HEK293 (cell line): ENCODE data around the gene RSPO1.

Source experiments
- CTCF ChIA-PET: fragments of 350-600 bp; formaldehyde crosslinking; extraction: SDS; loops from one replicate; lab custom pipeline; 2021; ENCODE audit warnings: antibody characterized with exemption; lab: Yijun Ruan, JAX
- POLR2A ChIA-PET: fragments of 300-600 bp; formaldehyde crosslinking; extraction: SDS; loops from one replicate; lab custom pipeline; 2020; ENCODE audit warnings: antibody characterized with exemption, inconsistent platforms; lab: Yijun Ruan, JAX
- H3K27ac ChIP-seq: fragments of 200-500 bp; sonication (Bioruptor generic); 2 replicates; pipeline ENCODE4 v1.5.1; 2014; ENCODE audit warnings: low read depth, low read length, control low read depth, inconsistent platforms; ENCODE audit errors: extremely low read depth
- H3K36me3 ChIP-seq, 2 experiments: fragments of 200-500 bp in 1 of 2; sonication (Bioruptor generic) in 1 of 2; 1 replicate in 1 of 2; 2 replicates in 1 of 2; pipeline ENCODE4 v1.5.1; 2014 to 2017; ENCODE audit warnings: inconsistent platforms in 2 of 2, low read length in 2 of 2; ENCODE audit not compliant: control insufficient read depth in 2 of 2, insufficient read depth in 1 of 2
- H3K4me1 ChIP-seq: fragments of 200-500 bp; sonication (Bioruptor generic); 2 replicates; pipeline ENCODE4 v1.5.1; 2014; ENCODE audit warnings: mild to moderate bottlenecking, low read length, inconsistent platforms; ENCODE audit not compliant: control insufficient read depth, insufficient read depth
- H3K4me3 ChIP-seq: 2 replicates; pipeline ENCODE4 v1.5.1; 2011; ENCODE audit warnings: low read depth, mild to moderate bottlenecking, control low read depth, low read length, moderate library complexity
- H3K9me3 ChIP-seq: fragments of 200-500 bp; sonication (Bioruptor generic); 2 replicates; pipeline ENCODE4 v1.5.1; 2014; ENCODE audit warnings: low read depth, low read length, inconsistent platforms; ENCODE audit not compliant: control insufficient read depth, insufficient read depth
- ATF2 ChIP-seq: fragments of 450-650 bp; formaldehyde crosslinking; IDR thresholded peaks from 2 replicates; pipeline ENCODE4 v1.5.1; 2016; ENCODE audit warnings: missing biosample characterization, missing genetic modification characterization, low read depth
- BCL11A ChIP-seq: fragments of 450-650 bp; formaldehyde crosslinking; IDR thresholded peaks from 2 replicates; pipeline ENCODE4 v1.5.1; 2016; ENCODE audit warnings: low read depth, missing biosample characterization, missing genetic modification characterization
- HOXA7 ChIP-seq: sonication (generic); formaldehyde crosslinking; IDR thresholded peaks from 2 replicates; pipeline ENCODE4 v1.8.1; 2022; ENCODE audit warnings: missing genetic modification reagents, borderline replicate concordance
- KLF1 ChIP-seq: fragments of 450-650 bp; formaldehyde crosslinking; IDR thresholded peaks from 2 replicates; pipeline ENCODE4 v1.5.1; 2016; ENCODE audit warnings: missing biosample characterization, missing genetic modification characterization
- SCRT2 ChIP-seq: fragments of 450-650 bp; formaldehyde crosslinking; IDR thresholded peaks from 2 replicates; pipeline ENCODE4 v1.5.1; 2016; ENCODE audit warnings: missing biosample characterization, missing genetic modification characterization
- ZBTB21 ChIP-seq: fragments of 450-650 bp; formaldehyde crosslinking; IDR thresholded peaks from 2 replicates; pipeline ENCODE4 v1.5.1; 2017; ENCODE audit warnings: missing biosample characterization, missing genetic modification characterization
- ZBTB8A ChIP-seq: fragments of 450-650 bp; formaldehyde crosslinking; IDR thresholded peaks from 2 replicates; pipeline ENCODE4 v1.5.1; 2016; ENCODE audit warnings: missing biosample characterization, missing genetic modification characterization
- ZFP3 ChIP-seq: fragments of 450-650 bp; formaldehyde crosslinking; IDR thresholded peaks from 2 replicates; pipeline ENCODE4 v1.5.1; 2016; ENCODE audit warnings: low read depth, missing biosample characterization, missing genetic modification characterization
- ZNF140 ChIP-seq: fragments of 450-650 bp; formaldehyde crosslinking; IDR thresholded peaks from 2 replicates; pipeline ENCODE4 v1.5.1; 2016; ENCODE audit warnings: missing biosample characterization, missing genetic modification characterization
- ZNF211 ChIP-seq: fragments of 450-650 bp; formaldehyde crosslinking; IDR thresholded peaks from 2 replicates; pipeline ENCODE4 v1.5.1; 2016; ENCODE audit warnings: low read depth, missing biosample characterization, missing genetic modification characterization
- ZNF521 ChIP-seq: fragments of 450-650 bp; formaldehyde crosslinking; IDR thresholded peaks from 2 replicates; pipeline ENCODE4 v1.5.1; 2017; ENCODE audit warnings: missing biosample characterization, mild to moderate bottlenecking, missing genetic modification characterization
- ZNF549 ChIP-seq: fragments of 450-650 bp; IDR thresholded peaks from 2 replicates; pipeline ENCODE4 v1.5.1; 2018; ENCODE audit warnings: missing biosample characterization, missing genetic modification characterization, mild to moderate bottlenecking, inconsistent platforms, moderate library complexity
- ZNF561 ChIP-seq: fragments of 450-650 bp; IDR thresholded peaks from 2 replicates; pipeline ENCODE4 v1.5.1; 2018; ENCODE audit warnings: missing biosample characterization, missing genetic modification characterization, borderline replicate concordance
- ZNF624 ChIP-seq: fragments of 450-650 bp; formaldehyde crosslinking; IDR thresholded peaks from 2 replicates; pipeline ENCODE4 v1.5.1; 2017; ENCODE audit warnings: missing biosample characterization, missing genetic modification characterization
- ZNF629 ChIP-seq: fragments of 450-650 bp; formaldehyde crosslinking; IDR thresholded peaks from 2 replicates; pipeline ENCODE4 v1.5.1; 2017; ENCODE audit warnings: missing biosample characterization, missing genetic modification characterization
- ZNF664 ChIP-seq: fragments of 450-650 bp; formaldehyde crosslinking; IDR thresholded peaks from 2 replicates; pipeline ENCODE4 v1.5.1; 2016; ENCODE audit warnings: missing biosample characterization, missing genetic modification characterization
- ZNF792 ChIP-seq: fragments of 450-650 bp; formaldehyde crosslinking; IDR thresholded peaks from 2 replicates; pipeline ENCODE4 v1.5.1; 2016; ENCODE audit warnings: missing biosample characterization, missing genetic modification characterization
- TF ChIP-seq, protein P1 (sequence below): fragments of 450-650 bp; formaldehyde crosslinking; IDR thresholded peaks from 2 replicates; pipeline ENCODE4 v1.5.1; 2017; ENCODE audit warnings: missing biosample characterization, missing genetic modification characterization
- TF ChIP-seq, protein P2 (sequence below): fragments of 450-650 bp; formaldehyde crosslinking; IDR thresholded peaks from 2 replicates; pipeline ENCODE4 v1.5.1; 2017; ENCODE audit warnings: missing biosample characterization, missing genetic modification characterization

RSPO1 gene

DNA sequence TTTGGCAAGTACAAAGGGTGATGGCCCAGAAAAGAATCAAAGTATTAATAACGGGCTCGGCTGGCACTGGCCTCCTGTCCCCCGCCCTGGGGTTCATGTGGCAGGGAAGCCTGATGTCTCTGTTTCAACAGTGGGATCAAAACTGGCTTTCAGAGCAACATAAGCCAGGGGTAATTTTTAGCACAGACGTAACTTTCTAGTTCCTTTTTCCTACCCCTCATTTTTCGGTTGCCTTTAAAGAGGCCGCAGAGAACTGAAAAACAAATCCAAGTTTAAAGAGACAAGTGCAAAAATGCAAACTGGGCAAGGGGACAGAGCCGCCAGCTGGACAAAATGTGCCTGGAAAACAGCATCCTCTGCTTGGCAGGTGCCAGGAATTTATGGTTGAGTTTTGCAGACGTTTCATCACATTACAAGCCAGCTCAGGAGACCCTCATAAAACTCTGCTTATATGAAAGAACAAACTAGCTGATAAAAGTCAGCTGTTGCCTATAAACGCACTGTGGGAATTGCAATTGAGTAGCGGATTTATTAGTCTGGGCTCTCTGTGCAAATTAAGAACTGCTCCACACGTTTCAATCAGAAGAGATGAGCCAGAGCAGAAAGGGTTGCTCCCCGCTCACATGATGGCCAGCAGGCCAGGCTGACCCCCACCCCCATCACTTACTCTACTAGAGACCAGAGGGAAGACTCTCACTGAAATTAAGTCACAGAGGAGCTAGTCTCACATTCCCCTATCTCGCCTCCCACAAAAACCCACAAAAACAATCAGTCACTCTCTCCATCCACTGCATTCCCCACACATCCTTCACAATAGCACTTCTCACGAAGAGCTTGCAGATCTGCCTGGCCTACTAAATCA lies 41.8 kb upstream of the RSPO1 start (continued):
- TF ChIP-seq ZNF561 (peak; percentile 100), ZNF792 (tag by site-specific recombination) (no peak)
- TF ChIP-seq, all 188 proteins: peak for 21

DNA sequence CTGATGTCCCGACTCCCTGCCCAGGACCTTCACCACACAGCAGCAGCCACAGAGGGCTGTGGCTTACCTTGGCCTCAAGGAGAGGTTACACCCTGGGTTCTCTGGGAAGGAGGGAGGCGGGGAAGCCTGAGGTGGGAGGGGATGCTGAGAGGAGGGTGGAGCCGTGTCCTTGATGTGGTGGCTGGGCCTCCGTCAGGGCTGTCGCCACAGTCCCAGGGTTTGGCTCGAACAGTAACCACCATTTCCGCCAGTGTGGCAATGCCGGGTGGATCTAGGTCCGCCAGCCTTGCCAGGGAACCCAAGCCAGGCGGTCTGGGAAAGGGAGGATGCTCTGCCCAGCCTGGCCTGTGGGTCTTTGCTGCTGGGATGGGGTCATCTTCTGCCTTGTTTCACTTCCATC lies 39.2 kb upstream of the RSPO1 start:
- Histone ChIP-seq H3K9me3 (no peaks in the 10 kb centered on the region), H3K36me3 (no peaks in the 10 kb centered on the region), H3K4me3 (no peak overlapping the region), H3K4me1 (no peaks in the 10 kb centered on the region), H3K27ac (no peak overlapping the region)
- ChIA-PET CTCF (interaction anchor here (1.1 to 1.4 kb wide), 2 partner anchors 9 to 70 kb away, joined by 3 to 4 read pairs; no protein-coding TSS in a partner anchor), POLR2A (no interaction called here)
- no peak for TF ChIP-seq ZNF521
- TF ChIP-seq ZNF624 (tag by site-specific recombination): no peak
- TF ChIP-seq KLF1 (tag by site-specific recombination): peak; percentile 71

GRCh38 chr1:37672136-37672870 lies 37.6 kb upstream of the RSPO1 start:
- no peaks in the 10 kb centered on the region for H3K9me3 ChIP-seq
- CTCF ChIA-PET: interaction anchor here (0.6 to 2.0 kb wide), 3 partner anchors 9 to 203 kb away, joined by 3 to 10 read pairs (median 3); no protein-coding TSS in a partner anchor

DNA sequence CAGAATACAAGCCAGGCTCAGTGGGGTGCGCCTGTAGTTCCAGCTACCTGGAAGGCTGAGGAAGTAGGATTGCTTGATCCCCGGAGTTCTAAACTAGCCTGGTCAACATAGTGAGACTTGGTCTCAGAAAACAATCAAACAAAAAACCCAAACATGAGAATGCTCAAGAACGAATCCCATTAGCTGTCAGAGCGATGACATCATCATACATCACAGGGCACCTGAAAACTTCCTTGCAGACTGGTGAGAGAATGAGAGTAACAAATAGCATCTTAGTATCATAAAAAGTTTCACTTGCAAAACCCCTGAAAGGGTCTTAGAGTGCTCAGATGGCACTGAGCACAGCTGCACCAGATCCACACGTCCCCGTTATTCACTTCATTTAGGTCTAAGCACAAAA lies 36.6 kb upstream of the RSPO1 start:
- CTCF ChIA-PET: interaction anchor here (1.0 kb wide), 1 partner anchor 11 kb away, joined by 3 read pairs; no protein-coding TSS in a partner anchor
- no peaks in the 10 kb centered on the region for H3K36me3 ChIP-seq
- H3K4me3 ChIP-seq: no peak overlapping the region
- POLR2A ChIA-PET: no interaction called here
- TF ChIP-seq ATF2 (tag by site-specific recombination) (peak; percentile 93), ZNF549 (tag by site-specific recombination) (no peak), ZNF629 (tag by site-specific recombination) (peak; percentile 43; the same call in 1 of the 2 replicates), HOXA7 (no peak)
- TF ChIP-seq, protein P1, sequence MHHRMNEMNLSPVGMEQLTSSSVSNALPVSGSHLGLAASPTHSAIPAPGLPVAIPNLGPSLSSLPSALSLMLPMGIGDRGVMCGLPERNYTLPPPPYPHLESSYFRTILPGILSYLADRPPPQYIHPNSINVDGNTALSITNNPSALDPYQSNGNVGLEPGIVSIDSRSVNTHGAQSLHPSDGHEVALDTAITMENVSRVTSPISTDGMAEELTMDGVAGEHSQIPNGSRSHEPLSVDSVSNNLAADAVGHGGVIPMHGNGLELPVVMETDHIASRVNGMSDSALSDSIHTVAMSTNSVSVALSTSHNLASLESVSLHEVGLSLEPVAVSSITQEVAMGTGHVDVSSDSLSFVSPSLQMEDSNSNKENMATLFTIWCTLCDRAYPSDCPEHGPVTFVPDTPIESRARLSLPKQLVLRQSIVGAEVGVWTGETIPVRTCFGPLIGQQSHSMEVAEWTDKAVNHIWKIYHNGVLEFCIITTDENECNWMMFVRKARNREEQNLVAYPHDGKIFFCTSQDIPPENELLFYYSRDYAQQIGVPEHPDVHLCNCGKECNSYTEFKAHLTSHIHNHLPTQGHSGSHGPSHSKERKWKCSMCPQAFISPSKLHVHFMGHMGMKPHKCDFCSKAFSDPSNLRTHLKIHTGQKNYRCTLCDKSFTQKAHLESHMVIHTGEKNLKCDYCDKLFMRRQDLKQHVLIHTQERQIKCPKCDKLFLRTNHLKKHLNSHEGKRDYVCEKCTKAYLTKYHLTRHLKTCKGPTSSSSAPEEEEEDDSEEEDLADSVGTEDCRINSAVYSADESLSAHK (tag by site-specific recombination): peak; percentile 30; the same call in 1 of the 2 replicates
- TF ChIP-seq, all 188 proteins: peak for 3
- no peaks in the 10 kb centered on the region for H3K4me1 ChIP-seq
- no peaks in the 10 kb centered on the region for H3K9me3 ChIP-seq
- H3K27ac ChIP-seq: no peak overlapping the region

More at GRCh38 chr1:37672136-37672870, 37.6 kb upstream of the RSPO1 start:
- Histone ChIP-seq H3K4me1 (no peaks in the 10 kb centered on the region), H3K27ac (no peak overlapping the region), H3K4me3 (no peak overlapping the region), H3K36me3 (no peaks in the 10 kb centered on the region)
- POLR2A ChIA-PET: no interaction called here
- TF ChIP-seq ZNF664 (tag by site-specific recombination) (no peak), ZBTB8A (tag by site-specific recombination) (no peak), ZBTB21 (no peak), ZNF140 (tag by site-specific recombination) (no peak), BCL11A (tag by site-specific recombination) (no peak), SCRT2 (tag by site-specific recombination) (no peak), ZNF211 (tag by site-specific recombination) (no peak), ZFP3 (tag by site-specific recombination) (no peak), ZNF624 (tag by site-specific recombination) (no peak)
- TF ChIP-seq, protein P2, sequence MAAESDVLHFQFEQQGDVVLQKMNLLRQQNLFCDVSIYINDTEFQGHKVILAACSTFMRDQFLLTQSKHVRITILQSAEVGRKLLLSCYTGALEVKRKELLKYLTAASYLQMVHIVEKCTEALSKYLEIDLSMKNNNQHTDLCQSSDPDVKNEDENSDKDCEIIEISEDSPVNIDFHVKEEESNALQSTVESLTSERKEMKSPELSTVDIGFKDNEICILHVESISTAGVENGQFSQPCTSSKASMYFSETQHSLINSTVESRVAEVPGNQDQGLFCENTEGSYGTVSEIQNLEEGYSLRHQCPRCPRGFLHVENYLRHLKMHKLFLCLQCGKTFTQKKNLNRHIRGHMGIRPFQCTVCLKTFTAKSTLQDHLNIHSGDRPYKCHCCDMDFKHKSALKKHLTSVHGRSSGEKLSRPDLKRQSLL (tag by site-specific recombination): no peak
